Stimulated activated CD4-positive, alpha-beta T cell treated with anti-CD3 and anti-CD28 coated beads, Interleukin-12 subunit alpha, Interleukin-12 subunit beta, amount 100 ng/mL, for 4 hours (primary cell): Measurements from ENCODE around the gene ADGRF5.

Experiments
- DNase-seq: peaks from one replicate; pipeline ENCODE4 v3.0.0-alpha.2; 2020

ADGRF5 gene, protein sequence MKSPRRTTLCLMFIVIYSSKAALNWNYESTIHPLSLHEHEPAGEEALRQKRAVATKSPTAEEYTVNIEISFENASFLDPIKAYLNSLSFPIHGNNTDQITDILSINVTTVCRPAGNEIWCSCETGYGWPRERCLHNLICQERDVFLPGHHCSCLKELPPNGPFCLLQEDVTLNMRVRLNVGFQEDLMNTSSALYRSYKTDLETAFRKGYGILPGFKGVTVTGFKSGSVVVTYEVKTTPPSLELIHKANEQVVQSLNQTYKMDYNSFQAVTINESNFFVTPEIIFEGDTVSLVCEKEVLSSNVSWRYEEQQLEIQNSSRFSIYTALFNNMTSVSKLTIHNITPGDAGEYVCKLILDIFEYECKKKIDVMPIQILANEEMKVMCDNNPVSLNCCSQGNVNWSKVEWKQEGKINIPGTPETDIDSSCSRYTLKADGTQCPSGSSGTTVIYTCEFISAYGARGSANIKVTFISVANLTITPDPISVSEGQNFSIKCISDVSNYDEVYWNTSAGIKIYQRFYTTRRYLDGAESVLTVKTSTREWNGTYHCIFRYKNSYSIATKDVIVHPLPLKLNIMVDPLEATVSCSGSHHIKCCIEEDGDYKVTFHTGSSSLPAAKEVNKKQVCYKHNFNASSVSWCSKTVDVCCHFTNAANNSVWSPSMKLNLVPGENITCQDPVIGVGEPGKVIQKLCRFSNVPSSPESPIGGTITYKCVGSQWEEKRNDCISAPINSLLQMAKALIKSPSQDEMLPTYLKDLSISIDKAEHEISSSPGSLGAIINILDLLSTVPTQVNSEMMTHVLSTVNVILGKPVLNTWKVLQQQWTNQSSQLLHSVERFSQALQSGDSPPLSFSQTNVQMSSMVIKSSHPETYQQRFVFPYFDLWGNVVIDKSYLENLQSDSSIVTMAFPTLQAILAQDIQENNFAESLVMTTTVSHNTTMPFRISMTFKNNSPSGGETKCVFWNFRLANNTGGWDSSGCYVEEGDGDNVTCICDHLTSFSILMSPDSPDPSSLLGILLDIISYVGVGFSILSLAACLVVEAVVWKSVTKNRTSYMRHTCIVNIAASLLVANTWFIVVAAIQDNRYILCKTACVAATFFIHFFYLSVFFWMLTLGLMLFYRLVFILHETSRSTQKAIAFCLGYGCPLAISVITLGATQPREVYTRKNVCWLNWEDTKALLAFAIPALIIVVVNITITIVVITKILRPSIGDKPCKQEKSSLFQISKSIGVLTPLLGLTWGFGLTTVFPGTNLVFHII (N-terminal part only)

DNA sequence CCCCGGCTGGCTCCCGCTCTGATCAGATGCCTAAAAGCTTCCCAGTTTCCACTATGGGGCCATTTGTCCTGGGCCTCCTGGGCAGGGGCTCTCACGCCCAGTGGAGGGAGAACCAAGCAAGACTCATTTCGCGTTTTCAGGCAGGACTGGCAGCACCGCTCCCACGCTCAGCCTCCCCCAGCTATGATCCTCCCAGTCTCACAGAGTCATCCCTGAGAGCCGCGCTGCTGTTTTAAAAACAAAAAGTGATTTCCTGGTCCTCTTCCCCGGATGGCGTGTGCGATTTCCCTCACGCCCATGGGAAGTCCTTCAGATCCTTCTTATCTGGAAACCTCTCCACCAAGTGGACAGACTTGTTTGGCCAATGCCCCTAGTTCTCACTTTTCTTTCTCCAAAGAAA, at the start of gene ADGRF5:
ADGRF5 (minus strand) TSS at position 208 of the 400 bp plus-strand sequence. CDS start 15,176 bp downstream, outside the sequence.
- no peak for DNase-seq

DNA sequence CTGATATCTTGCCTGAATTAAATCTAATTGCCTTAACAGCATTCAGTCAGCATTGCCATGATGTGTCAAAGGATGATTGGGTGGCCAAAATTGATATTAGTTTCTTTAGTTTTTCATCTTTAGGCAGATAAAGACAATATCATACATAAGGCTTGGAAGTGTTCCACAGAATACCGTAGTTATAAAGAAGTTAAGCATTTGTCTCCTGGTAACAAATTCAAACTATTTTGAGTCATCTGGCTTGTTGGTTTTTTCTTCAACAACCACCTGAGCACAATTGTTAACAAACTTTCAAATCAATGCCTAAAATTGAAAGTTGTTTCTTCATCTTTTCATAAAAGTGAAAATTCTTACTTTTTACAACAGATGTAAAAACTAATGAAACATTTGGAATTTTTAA, 47.5 kb upstream of the ADGRF5 start:
- DNase-seq = no peak

DNA sequence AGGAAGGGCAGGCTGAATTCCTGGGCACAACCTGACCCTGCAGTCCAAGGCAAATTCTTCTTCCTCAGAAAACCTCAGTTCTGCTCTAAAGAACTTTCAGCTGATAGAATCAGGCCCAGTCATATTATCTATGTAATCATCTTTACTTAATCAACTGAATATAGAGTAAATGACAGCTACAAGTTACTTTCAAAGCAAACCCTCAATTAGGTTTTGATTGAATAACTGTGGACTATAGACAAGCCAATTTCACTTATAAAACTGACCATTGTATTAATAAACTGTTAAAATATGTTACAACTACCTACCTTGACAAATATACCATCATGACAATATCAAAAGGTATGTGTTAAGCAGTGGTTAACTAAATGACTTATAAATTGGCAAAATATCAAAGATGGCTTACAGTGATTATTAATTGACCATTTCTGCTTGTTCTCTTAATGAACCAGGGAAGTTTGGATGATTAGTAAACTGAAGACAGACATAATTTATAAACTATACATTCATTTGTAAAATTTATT, 46.1 kb upstream of the ADGRF5 start:
- no peak for DNase-seq

DNA sequence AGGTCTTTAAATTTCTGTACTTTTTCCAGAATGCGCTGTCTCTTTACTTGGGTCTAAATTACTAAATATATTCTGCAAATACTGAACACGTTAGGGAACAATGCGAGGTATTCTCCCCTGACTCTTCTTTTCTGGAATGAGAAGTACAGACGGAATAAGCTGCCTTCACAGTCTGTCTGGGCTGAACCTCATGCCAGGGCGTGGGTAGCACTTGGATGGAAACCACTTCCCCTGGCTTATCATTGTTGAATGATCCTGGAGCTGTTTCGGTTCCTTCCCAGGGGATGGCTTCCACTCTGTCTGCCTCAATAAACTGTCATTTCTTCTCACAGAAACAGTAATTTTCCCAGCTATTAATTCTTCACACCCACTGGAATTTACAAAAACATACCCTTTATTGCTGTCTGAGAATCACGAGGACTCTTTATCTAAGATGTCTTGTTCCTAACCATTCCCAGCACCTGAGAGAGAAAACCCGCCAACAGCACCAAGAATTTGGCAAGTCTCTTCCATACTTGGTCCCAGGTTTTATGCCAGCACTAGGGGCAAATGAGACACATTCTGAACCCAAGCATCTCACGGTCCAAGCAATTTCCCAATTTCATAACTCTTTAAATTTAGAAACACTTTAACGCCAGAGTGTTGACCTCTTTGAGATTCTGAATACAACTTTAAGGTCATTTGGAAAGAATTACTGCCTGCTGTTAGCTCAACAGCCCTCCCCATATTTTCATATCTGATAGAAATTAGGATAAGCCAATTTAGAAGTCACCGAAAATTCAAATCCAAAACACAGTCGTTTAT, 43.2 kb upstream of the ADGRF5 start:
- no peak for DNase-seq

DNA sequence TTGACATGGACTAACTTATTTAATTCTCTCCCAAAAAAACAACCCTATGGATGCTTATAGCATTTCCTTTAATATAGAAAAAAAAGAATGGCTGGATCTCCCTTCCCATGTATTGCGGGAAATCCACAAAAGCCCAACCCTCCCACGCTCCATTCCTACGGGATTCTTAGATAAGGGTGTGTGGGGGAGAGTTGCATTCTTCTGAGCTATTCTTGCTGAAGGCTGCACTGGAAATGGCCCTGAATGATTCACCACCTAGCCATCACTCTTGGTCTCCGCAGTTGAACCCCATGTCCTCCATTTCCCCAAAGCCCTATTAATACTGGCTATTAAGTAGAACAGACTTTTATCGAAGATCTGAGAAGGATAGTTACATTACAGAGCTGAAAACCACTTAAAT, 41.9 kb upstream of the ADGRF5 start:
- no peak for DNase-seq

DNA sequence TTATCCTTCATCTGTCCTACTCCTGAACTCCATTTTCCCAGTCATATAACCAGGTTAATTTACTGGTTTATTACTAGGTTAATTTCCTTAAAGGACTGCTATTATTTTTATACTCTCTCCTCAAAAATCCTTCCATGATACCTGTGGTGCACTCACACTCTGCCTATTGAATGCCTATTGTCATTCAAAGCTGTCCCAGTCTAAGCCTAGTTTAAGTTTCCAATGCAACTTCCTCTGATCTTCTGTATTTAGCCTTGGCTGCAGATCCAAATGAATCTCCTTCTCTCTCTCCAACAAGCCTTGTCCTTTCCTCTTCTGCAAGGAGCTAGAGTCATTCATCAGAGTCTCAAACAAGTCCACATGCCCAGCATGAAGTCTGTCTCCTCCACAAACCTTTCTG, 41.3 kb upstream of the ADGRF5 start:
- DNase-seq = no peak

DNA sequence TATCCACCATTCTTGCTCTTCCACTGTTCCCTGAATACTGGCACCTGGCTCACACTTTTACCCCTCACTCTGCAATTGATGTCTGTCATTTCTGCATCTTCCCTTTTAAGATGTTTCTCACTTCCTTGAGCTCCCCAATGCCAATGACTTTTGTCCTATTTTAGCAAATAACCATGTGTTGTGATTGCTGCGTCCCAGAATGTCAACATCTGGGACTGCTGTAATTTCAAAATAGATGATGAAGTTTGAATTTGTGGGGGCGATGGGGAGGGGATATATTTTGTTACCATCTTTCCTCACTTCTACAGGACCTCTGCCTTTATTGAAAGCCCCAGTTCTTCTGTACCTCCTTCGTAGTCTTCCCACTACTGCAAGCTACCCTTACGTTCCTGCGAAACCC, 40.0 kb upstream of the ADGRF5 start:
- no peak for DNase-seq

DNA sequence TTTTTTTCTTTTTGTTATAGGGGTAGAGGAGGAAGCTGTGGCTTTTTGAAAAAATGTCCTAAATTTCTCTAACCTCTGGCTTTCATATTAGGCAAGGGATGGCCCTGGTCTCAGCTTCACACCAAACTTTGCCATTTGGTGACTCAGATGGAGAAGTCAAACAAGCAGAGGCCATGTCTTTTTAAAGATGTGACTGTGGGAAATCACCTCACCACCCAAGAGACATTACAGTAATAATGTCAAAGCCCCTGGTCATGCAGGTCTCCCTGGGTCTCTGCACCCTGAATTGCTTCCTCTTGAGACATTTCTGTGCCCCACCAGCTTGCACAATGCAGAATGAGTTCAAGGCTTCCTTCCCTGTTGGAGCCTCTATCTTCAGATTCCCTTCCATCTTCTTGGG, 39.5 kb upstream of the ADGRF5 start:
- DNase-seq = no peak

DNA sequence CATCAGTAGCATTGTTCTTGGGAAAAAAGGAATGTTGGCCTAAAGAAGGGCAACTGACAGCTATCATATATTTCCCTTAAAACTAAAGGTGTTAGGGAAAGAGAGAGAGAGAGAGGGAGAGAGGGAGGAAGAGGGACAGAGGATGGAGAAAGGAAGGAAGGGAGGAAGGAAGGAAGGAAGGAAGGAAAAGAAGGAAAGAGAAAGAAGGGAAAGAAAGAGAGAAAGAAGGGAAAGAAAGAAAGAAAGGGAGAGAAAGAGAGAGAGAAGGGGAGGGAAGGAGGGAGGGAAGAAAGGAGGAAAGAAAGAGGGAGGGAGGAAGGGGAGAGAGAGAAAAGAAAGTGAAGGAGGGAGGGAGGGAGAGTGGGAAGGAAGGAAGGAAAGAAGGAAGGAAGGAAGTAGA, 37.7 kb upstream of the ADGRF5 start:
- DNase-seq = no peak

DNA sequence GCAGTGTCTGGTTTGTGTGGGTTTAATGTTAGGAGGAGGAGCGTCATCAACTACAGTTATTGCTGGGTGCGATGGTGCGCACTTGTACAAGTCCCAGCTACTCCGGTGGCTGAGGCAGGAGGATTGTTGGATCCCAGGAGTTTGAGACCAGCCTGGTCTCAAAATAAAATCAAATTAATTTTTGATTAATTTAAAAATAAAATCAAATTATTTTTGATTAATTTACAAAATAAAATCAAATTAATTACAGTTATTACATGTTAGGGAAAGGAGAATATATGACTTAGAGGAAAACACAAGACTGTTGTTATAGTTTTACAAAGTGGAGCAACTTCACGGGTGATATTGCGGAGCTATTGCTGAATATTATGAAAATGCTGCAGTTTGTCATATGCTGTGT, 34.7 kb upstream of the ADGRF5 start:
- DNase-seq = no peak

DNA sequence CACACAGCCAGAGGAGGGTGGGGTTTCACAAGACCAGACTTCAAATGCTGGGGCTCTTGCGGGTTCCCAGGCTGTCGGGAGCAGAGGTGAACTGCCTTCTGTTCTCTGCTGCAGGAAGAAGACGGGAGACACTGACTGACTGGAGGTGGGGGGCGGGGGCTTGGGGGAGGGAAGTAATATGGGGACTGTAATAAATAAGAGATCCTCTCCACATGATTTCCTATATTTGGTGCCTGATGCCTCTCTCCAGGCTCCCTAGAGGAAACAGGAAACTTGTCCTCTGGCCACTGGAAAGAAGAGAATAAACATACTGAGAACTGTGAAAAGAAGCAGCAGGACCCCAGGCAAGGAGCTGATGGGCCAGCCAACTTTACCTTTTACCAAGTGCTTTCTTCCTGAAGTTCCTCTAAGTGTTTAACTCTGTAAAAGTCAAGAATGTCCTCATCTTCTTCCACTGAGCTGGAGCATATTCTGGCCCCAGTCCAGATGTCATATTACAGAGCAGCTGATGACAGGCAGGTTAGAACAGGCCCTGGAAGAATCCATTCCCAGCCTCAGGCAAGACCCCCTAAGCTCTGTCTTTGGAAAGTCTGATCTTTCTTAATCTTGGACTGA, 33.2 kb upstream of the ADGRF5 start:
- no peak for DNase-seq

DNA sequence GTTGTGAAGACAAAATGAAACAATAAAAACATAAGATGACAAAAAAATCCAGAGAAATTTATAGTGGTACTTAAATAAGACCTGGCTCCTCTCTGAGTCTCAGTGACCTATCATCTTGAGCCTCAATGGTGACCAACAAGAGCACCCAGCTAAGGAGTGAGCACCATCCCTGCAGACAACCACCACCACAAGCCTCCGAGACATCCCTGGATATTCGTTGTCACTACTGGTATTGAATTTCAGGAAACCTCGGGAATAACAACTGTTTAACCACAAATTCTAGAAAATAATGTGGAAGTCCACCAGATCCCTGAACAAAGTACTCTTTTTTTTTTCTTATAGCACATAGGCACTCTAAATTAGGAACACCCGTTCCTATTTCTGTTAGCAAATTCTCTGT, 32.2 kb upstream of the ADGRF5 start:
- DNase-seq = no peak

DNA sequence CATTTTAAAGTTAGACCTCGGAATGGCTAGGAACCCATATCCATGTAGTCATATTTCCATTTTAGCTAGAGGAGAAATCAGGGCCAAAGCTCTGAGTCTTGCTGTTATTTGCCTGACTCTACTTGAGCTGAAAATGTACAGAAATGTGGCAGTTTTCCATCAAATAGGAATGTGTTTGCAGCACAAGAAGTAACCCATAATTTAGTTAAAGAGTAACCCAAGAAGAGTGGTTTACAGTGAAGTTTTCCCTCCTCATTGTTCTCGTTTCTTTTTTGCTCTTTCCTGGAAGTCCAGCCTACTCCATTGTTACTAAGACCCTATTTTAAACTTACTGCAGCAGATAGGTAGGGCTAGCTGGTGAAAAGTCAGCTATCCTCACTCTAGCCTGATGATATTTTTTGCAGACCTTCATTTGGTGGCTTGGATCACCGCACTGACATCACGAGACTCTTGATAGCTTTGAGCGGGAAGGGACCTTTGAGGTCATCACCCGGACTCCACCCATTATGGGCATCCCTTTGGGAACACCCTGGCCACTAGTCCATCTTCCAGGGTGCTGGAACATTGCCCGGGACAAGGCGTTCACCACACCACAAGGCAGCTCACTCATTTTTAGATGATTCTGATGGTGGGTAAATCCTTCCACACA, 28.0 kb upstream of the ADGRF5 start:
- no peak for DNase-seq

DNA sequence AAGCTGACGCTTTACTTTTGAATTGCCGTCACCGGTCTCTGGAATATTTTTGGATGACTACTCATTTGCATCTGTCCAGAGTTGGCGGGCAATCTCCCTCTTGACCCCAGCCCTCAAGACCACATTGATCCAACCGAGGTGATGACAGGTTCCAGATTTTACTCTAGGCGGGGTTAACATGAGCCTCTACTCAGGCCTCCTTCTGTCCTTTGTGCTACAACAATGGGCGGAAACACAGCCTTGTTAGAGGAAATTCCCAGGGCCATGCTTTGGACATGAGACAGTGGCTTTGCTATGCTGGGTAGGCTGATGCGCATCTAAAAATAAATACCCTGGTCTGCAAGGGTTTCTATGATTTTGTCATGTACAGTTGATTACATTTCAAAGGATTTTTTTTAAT, 27.0 kb upstream of the ADGRF5 start:
- no peak for DNase-seq

DNA sequence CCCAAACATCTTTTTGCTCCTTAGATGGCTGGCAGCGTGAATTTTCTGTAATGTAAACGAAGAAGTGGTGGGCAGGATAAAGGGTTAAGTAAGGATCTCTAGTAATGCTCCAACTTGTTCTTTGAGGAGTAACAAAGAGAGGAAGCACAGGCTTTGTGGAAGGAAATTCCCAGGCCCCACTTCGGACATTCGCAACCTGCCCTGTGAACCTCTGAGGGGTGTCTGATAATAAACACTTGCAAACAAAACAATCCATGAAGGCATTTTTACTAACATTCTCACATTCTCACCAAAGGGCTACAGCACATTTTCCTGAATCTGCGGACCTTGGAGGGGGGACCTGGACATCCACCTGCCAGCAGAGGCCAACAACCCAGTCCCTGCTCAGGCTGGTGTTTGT, 25.8 kb upstream of the ADGRF5 start:
- DNase-seq = no peak

DNA sequence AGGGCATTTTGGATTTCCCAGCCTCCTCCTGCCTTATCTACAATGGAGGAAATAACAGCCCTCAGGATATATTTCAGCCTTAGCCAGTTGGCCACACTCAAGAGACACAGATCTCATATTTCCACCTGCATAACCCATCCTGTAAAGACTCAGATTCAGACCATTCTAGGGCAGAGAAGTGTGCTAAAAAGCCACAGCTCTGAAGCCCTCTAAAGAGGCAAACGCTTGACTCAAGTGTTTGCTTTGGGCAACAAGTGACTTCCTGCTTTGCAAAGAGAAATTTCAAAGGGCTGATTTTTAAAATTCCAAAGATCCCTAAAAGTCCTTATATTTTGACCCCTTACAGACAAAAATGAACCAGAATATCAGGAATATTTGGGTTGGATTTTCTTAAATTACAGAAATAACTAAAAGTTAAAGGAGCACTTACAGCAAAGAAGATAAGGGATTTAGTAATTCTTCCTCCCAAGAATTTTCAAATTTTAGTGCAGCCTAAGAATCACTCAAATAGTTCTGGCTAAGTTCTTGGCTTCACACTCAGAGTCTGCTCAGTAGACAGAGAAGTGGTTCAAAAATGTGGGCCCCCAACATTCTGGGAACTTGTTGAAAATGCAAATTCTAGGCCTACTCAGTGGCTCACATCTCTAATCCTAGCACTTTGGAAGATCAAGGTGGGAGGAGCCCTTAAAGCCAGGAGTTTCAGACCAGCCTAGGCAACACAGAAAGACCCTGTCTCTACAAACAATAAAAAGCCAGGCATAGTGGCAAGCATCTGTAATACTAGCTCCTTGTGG, 18.9 kb upstream of the ADGRF5 start:
- no peak for DNase-seq

DNA sequence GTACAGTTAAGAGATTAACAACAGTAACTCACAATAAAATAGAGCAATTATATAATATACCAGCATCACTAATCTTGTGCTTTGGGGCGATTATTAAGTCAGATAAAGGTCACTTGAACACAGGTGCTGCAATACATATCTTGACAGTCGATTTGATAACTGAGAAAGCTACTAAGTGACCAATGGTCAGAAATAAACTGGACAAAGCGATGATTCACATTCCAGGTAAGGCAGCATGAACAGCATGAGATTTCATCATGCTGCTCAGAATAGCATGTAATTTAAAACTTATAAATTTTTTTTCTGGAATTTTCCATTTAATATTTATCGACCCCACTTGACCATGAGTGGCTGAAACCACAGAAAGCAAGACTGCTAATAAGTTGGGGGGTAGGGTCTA, 15.9 kb upstream of the ADGRF5 start:
- DNase-seq = no peak

DNA sequence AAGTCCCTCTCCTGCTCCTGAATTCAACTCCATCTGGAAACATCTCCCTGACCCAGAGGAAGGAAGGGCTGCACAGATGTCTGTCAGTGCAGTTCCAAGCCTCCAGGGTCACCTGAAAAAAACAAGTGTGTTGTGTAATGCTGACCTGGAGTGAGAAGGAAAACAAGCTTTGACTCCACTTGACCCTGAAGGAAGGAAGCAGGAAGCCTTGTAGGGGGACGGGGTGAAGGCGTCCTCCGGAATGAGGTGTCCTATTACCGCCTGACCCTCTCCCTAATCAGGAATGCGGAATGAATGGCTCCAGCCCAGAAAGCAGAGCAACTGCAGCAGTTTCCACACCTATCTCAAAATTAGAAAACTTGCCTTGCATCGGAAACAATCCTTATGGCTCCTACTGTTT, 13.9 kb upstream of the ADGRF5 start:
- DNase-seq = no peak

DNA sequence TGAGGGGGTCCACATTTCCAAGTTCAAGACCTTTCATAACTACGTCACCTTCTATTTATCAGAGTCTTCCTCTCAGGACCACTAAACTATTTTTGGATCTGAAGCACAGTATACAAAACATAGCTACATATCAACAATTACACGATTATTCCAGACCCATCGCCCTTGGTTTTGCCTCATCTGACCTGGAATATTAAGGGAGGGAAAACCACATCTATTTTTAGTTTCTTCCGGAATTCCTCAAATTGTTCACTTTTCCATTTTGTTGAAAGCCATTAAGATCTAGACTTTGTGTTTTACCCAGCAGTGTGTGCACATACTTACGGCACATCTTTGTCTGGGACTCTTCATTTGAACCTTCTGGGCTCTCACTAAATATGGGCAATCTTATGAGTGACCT, 12.0 kb upstream of the ADGRF5 start:
- DNase-seq = no peak
